Smooth muscle cell (in vitro differentiated cells): ENCODE data around the gene SMPD2. TPM values are rescaled to one million over a fixed set of nuclear protein-coding genes. Genes with fewer than 3 reads are reported as not detected.

ENCODE experiments used
- DNase-seq: peaks from one replicate; lab custom pipeline; 2025; ENCODE audit not compliant: unreplicated experiment; lab: John Stamatoyannopoulos, UW
- H2AFZ ChIP-seq: fragments of 200-600 bp; sonication (generic); 2 replicates; pipeline ENCODE4 v1.6.0; 2016; ENCODE audit warnings: antibody characterized with exemption, low read depth, mild to moderate bottlenecking
- H3F3A ChIP-seq: fragments of 200-600 bp; sonication (generic); 2 replicates; pipeline ENCODE4 v1.6.0; 2017; ENCODE audit warnings: antibody characterized with exemption, low read depth
- H3K27ac ChIP-seq: fragments of 200-600 bp; sonication (generic); 2 replicates; pipeline ENCODE4 v1.5.1; 2016; ENCODE audit warnings: low read depth, mild to moderate bottlenecking
- H3K27me3 ChIP-seq: fragments of 200-600 bp; sonication (generic); 2 replicates; pipeline ENCODE4 v1.6.1; 2016; ENCODE audit warnings: low read depth, mild to moderate bottlenecking
- H3K36me3 ChIP-seq: fragments of 200-600 bp; sonication (generic); 2 replicates; pipeline ENCODE4 v1.5.1; 2016; ENCODE audit warnings: low read depth
- H3K4me1 ChIP-seq: fragments of 200-600 bp; sonication (generic); 2 replicates; pipeline ENCODE4 v1.5.1; 2016; ENCODE audit warnings: low read depth
- H3K4me2 ChIP-seq: fragments of 200-600 bp; sonication (generic); 2 replicates; pipeline ENCODE4 v1.6.0; 2016; ENCODE audit warnings: mild to moderate bottlenecking
- H3K4me3 ChIP-seq: fragments of 200-600 bp; sonication (generic); 2 replicates; pipeline ENCODE4 v1.5.1; 2016; ENCODE audit warnings: mild to moderate bottlenecking
- H3K79me2 ChIP-seq: fragments of 200-600 bp; sonication (generic); 2 replicates; pipeline ENCODE4 v1.6.0; 2016; ENCODE audit warnings: low read depth, mild to moderate bottlenecking
- H3K9ac ChIP-seq: fragments of 200-600 bp; sonication (generic); 2 replicates; pipeline ENCODE4 v1.6.0; 2016; ENCODE audit warnings: low read depth
- H3K9me3 ChIP-seq: fragments of 200-600 bp; sonication (generic); replicated peaks from 2 replicates; pipeline ENCODE4 v1.5.1; 2016; ENCODE audit warnings: low read depth
- H4K20me1 ChIP-seq: fragments of 200-600 bp; sonication (generic); 2 replicates; pipeline ENCODE4 v1.6.0; 2016; ENCODE audit warnings: low read depth
- CTCF ChIP-seq: fragments of 200-600 bp; sonication (generic); IDR thresholded peaks from 2 replicates; pipeline ENCODE4 v1.5.1; 2017; ENCODE audit warnings: borderline replicate concordance, mild to moderate bottlenecking, antibody characterized with exemption; ENCODE audit not compliant: insufficient read depth, poor library complexity, severe bottlenecking
- WGBS: methylation state at CpG from one replicate; pipeline ENCODE4 v1.1.7; 2016; ENCODE audit warnings: low lambda C conversion rate; 5-methylcytosine and 5-hydroxymethylcytosine counted together
- polyA plus RNA-seq: library from polyadenylated mRNA; unstranded; fragments of >200 nt; fragmentation: Nextera tagmentation; extraction: Ambion mirVana; gene quantifications from 2 replicates; pipeline ENCODE4 v1.2.1, GENCODE V29; 2016
- total RNA-seq: library from RNA; depleted of rRNA; stranded (reverse); fragments of >200 nt; gene quantifications from 2 replicates; pipeline ENCODE4 v1.2.3, GENCODE V29; 2014

The SMPD2 gene
- total and polyA plus RNA-seq, 2 experiments from 2014 or later = 1.4 to 6.4 TPM

- TF ChIP-seq CTCF = no peak
- Histone ChIP-seq H3K36me3 (no peaks in the 10 kb centered on the region), H3K9me3 (no peaks in the 10 kb centered on the region)
Observed at GRCh38 chr6:109449795-109450673, 9.5 kb downstream of the SMPD2 start.

GRCh38 chr6:109450801-109451200 lies 10.3 kb downstream of the SMPD2 start:
- H3K9ac ChIP-seq = no peak overlapping the region
- H3K27ac ChIP-seq = no peak overlapping the region
- H3K36me3 ChIP-seq = no peaks in the 10 kb centered on the region
- no peaks in the 10 kb centered on the region for H3K79me2 ChIP-seq
- WGBS = 99% methylated on average over 3 of the region's 3 CpGs
- H2AFZ ChIP-seq = no peak overlapping the region
- TF ChIP-seq CTCF = no peak
- H3K27me3 ChIP-seq = no peaks in the 10 kb centered on the region
- no peaks in the 10 kb centered on the region for H3F3A ChIP-seq
- no peak overlapping the region for H3K4me3 ChIP-seq
- H3K9me3 ChIP-seq = no peaks in the 10 kb centered on the region
- no peak overlapping the region for H3K4me2 ChIP-seq
- H3K4me1 ChIP-seq = no peaks in the 10 kb centered on the region
- no peak for DNase-seq
- H4K20me1 ChIP-seq = no peaks in the 10 kb centered on the region

More at GRCh38 chr6:109449795-109450673, 9.5 kb downstream of the SMPD2 start:
- H3K4me2 ChIP-seq = no peak overlapping the region
- H3K27me3 ChIP-seq = no peaks in the 10 kb centered on the region
- H3K79me2 ChIP-seq = no peaks in the 10 kb centered on the region
- H3F3A ChIP-seq = no peaks in the 10 kb centered on the region
- DNase-seq = no peak
- no peak overlapping the region for H3K27ac ChIP-seq
- H3K4me3 ChIP-seq = no peak overlapping the region
- H4K20me1 ChIP-seq = no peaks in the 10 kb centered on the region
- H3K9ac ChIP-seq = no peak overlapping the region
- whole genome bisulfite sequencing = 94% methylated on average over 16 of the region's 16 CpGs
- H3K4me1 ChIP-seq = no peaks in the 10 kb centered on the region
- no peak overlapping the region for H2AFZ ChIP-seq

GRCh38 chr6:109451376-109451775 lies 10.9 kb downstream of the SMPD2 start:
- H3K27me3 ChIP-seq = no peaks in the 10 kb centered on the region
- no peak overlapping the region for H2AFZ ChIP-seq
- H3K4me3 ChIP-seq = no peak overlapping the region
- DNase-seq = no peak
- 94% methylated on average over 7 of the region's 7 CpGs for WGBS
- no peaks in the 10 kb centered on the region for H3K9me3 ChIP-seq
- H3K9ac ChIP-seq = no peak overlapping the region
- H3K27ac ChIP-seq = no peak overlapping the region
- no peaks in the 10 kb centered on the region for H3K36me3 ChIP-seq
- H3F3A ChIP-seq = no peaks in the 10 kb centered on the region
- H4K20me1 ChIP-seq = no peaks in the 10 kb centered on the region
- H3K4me2 ChIP-seq = no peak overlapping the region
- no peaks in the 10 kb centered on the region for H3K79me2 ChIP-seq
- H3K4me1 ChIP-seq = peaks cover 2% of the 10 kb centered on the region
- TF ChIP-seq CTCF = no peak
